GM21381 (cell line): Measurements from ENCODE around the gene ADAMTS2.

Experiments used
- ATAC-seq: cut with Tn5 transposase; IDR thresholded peaks from one replicate; pipeline ENCODE4 v1.9.1; 2021; ENCODE audit warnings: mild to moderate bottlenecking, moderate library complexity; ENCODE audit not compliant: unreplicated experiment

Gene ADAMTS2

DNA sequence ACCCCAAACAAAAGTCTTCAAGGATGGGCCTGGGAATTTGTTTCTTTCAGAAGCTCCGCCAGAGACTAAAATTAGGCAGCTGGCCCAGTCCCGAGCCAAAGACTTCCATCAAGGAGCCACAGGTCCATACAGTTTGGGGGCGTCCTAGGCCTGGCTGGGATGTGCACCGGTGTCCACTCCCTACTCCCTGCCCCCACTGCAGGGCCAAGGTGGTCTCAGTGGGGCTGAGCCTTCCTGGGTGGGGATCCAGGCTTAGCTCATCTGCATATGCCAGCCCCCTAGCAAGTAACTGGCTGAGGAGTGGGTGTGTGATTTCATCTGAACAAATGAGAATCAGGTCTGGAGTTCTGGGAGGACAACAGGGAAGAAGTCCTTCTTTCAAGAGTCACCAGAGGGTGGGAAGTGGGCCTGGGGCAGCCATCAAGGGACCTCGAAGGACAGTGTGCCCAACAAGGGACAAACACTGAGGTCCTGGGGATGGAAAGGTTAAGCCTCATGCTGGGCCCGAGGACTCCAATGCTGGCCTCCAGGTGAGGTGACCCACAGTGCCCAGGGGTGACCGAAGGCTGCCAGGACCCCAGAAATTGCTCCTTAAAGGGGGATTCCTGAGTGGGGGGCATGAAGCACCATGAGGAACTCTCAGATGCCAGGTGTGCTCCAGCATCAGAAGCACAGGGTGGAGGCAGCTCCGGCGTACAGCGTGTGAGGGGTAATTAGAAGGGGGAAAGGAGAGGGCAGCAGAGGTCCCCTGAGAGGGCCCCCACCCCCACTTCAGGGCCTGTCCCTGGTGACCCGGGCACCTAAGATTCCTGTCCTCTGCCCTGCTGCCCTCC, 193.8 kb downstream of the ADAMTS2 start:
- ATAC-seq = no peak

DNA sequence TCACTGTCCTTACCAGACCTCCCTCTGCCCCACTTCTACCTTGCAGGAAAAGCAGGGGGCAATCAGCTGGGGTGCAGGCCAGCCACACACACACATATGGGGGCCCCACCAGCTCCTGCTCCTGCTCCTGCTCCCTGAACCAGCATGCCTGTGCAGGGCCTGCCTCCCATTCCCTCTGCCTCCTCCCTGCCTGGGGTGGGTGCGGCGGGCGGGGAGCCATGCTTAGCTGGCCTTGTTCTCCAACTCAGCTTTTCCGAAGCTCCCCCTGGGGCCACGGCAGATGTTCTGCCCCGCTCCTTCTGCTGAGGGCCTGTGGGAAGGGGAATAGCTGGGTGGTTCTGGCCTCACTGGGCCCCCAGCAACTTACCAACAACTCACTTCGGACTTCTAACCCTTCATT, 195.2 kb downstream of the ADAMTS2 start:
- ATAC-seq = no peak

DNA sequence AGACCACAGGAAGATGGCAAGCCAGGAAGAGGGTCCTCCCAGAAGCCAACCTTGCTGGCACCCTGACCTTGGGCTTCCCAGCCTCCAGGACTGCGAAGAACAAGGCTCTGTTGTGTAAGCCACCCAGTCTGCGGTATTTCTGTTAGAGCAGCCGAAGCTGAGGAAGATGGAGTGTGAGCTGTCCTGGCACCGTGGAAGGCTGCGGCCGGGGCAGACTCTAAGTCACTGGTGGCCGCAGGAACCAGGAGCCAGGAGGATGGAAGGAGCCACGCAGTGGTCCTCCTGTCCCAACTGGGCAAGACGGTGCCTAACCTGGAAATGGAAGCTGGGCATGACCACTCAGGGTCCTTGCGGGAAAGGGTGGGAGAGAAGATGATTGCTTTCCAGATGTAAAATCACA, 196.0 kb downstream of the ADAMTS2 start:
- ATAC-seq = no peak

DNA sequence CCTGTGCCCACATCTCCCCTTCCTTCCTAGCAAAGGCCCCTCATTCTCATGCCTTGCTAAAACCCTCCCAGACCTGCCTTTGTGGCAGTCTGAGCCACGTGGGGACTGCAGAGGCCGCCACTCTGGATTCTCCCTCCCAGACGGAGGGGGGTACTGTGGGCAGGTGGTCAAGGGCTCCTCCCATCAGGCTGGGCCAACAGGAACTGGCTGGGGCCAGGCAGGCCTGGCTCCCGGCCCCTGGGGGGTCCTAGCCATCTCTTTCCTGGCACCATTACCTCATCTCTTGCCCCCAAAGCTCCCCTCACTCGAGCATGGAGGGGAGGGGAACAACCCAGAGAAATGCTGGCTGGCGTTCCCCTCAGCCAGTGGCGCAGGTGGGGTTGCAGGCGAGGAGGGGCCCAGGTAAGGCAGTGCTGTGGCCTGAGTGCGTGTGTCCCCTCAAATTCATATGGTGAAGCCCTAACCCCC, 196.5 kb downstream of the ADAMTS2 start:
- no peak for ATAC-seq

DNA sequence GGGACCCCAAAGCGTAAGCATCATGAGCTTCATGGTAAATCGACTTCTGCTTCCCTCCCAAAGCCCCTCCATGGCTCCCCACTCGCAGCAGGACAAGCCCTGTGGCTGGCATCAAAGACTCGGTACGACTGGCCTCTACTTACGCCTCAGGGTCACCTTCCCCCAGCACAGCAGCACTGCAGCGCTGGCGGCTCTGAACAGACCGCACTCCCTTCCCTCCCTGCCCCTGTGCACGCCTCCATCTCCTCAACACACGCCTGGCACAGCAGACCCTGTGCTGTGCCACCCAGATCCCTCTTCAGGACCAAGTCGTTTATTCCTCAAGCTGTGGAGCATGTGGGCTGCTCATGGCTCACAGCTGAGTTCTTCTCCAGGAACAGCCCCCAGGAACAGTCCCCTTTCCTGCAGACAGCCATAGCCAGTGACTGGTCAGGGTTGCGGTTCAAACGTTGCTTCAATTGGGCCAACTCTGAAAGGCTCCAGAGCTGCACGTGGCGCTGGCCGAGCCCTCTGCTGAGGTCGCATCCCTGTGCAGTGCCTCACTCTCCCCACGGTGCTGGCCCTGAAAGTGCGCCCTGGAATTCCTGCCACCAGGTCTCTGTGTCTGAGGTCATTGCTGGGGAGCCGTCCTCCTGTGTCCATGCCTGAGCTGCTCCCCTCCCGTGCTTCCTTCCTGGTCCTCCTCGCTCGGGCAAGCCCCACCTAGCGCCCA, 197.1 kb downstream of the ADAMTS2 start:
- no peak for ATAC-seq

DNA sequence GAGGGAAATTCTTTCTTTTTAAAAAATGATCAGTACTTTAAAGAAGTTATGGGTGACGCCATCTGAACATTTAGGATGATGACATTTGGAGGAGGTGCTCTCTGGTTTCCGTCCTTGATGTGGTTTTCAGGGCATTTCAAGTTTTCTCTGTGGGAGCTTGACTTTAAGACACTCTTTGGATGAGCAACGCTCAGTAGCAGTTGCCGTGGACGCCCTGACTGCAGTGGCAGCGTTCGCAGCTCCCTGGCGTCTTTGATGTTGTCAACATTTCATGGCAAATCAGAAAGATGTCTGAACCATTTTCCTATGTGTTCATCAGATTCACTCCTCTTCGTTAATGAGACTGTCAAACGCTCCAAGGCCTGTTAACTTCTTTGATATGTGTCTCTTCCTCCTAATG, 199.0 kb downstream of the ADAMTS2 start:
- ATAC-seq = no peak

DNA sequence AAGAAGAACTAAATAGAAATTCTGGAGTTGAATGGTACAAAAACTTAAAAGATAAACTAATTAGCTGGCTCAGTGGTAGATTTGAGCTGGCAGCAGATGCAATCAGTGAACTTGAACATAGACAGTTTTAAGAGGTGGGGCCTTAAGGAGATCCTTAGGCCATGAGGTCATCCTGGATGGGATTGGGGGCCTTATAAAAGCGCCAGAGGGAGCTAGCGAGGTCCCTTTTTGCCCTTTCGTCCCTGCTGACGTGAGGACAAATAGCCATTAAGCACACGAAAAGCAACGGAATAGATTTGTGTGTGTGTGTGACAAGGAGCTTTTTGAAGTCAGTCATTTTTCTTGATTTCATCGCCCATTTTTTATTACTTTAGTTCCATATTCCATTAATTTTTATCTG, 201.8 kb downstream of the ADAMTS2 start:
- ATAC-seq = no peak

DNA sequence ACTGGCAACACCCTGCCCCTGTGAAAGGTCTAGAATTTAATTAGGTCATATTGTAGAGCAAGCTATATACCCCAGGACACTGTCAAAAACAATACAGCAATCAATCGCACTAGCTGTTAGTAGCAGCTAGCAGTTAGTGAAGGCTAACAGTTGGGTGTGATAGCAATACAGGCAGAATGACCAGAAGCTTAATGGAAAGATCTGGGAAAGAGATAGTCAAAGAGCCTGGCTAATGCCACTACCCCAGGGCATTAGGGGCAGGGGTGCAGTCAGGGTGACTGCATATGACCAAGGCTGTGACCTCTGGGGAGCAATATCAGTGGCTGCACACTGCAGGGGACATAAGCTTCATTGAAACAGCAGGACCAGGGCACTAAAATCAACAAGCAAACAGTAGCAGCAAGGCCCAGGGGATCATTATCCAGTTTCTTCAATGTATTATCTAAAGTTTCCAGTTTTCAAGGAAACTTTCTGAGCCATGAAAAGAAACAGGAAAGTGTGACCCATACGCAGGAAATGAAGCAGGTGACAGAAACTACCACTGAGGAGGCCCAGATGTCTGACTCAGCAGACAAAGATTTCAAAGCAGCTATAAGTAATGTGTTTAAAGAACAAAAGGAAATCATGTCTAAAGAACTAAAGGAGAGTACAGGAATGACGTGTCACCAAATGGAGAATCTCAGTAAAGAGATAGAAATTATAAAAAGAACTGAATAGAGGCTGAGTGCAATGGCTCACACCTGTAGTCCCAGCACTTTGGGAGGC, 202.6 kb downstream of the ADAMTS2 start:
- ATAC-seq = no peak

DNA sequence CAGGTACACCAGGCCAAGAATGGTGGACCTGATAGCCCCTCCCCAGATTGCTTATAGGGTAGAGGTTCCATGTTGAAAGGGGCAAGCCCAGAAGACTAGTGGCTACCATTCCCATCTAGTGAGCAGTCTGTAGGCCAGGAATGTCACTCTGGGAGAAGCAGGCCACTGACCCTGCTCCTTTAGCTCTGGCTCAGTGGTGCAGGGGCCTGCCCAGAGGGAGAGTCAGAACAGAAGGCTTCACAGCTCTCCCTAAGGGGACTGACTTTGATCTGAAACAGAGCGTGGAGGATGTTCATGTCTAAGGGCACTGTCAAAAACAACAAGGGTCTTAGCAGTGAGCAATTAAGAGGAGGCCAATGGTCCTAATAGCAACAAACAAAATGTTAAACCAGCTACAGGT, 203.4 kb downstream of the ADAMTS2 start:
- no peak for ATAC-seq

DNA sequence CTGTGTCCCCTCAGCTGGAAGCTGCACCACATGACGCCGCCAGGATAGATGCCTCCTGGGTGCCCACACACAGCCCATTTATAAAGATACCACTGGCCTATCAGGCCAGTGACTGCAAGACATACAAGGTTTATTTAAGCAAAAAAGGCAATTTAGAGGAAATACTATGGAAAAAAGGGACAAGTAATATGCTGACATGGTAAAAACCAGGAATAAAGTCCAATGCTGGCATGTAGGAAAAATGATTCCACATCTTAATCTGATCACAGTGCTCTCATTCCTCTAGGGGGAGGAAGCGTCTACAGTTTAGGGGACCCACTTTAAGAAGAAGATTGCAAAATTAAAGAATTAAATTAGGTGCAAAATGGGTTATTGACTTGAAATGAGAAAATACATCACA, 205.0 kb downstream of the ADAMTS2 start:
- no peak for ATAC-seq

DNA sequence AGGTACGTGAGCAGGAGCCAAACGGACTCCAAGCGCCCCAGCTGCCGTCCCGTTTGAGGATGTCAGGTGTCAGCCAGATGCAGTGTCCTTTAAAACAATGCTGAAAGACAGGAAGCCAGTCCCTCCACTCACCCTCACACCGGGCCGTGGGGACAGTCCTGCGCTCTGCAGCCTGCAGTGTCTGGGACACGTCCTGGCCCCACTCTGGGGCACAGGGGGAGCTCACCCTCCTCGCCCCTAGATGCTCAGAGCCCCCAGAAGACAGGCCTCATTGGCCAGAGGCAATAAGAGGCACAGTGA, 205.4 kb downstream of the ADAMTS2 start:
- no peak for ATAC-seq

DNA sequence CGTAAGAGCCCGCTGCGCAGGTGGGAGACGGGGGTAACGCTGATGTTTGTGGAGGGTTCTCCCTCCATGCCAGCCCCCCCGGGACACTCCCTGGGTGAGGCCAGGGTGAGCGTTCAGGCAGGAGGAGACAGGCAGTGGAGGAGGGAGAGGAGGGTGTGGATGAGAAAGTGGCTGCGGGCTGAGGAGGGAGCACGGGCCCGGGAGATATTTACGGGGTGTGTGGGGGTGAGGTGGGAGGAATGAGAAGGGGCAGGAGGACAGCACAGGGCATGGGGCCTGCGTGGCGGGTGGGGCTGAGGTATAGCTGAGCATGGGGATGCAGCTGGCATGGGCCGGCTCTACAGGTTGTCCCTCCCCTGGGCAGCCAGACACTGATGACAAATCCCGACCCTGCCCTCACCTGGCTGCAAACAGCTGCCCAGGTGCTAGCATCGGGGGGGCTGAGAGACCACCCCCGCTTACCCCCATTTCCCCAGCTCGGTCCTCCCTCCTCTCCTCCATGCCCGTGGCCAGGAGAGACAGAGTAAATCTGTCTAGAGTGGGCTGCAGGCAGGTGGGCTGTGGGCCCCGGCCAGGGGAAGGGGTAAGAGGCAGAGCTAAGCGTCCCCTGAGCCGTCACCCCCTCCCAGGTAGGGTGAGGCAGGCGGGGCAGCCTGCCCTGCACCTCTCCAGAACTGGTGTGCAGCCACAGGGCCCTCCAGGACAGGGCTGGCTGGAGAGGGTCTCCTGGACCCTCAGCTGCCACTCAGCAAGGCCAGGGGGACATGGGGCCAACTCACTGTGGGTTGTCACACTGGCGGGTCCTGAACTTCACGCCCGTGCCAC, 205.9 kb downstream of the ADAMTS2 start:
- ATAC-seq = no peak

DNA sequence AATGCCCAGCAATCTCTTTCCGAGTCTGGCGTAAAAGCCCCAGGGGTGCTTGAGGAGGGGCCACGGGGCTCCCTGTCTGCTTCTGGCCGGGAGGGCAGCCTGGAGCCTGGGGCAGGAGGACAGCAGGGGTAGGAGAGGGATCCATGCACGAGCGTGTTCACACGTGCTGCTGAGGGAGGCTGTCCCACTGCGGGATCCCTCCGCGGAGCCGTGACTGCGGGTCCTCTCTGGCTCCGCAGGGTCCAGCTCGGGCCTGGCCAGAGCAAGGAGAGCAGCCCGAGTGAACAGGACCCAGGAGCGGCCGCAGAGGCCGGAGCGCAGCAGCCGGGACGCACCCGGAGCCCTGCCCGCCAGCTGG, 206.7 kb downstream of the ADAMTS2 start:
- ATAC-seq = no peak

DNA sequence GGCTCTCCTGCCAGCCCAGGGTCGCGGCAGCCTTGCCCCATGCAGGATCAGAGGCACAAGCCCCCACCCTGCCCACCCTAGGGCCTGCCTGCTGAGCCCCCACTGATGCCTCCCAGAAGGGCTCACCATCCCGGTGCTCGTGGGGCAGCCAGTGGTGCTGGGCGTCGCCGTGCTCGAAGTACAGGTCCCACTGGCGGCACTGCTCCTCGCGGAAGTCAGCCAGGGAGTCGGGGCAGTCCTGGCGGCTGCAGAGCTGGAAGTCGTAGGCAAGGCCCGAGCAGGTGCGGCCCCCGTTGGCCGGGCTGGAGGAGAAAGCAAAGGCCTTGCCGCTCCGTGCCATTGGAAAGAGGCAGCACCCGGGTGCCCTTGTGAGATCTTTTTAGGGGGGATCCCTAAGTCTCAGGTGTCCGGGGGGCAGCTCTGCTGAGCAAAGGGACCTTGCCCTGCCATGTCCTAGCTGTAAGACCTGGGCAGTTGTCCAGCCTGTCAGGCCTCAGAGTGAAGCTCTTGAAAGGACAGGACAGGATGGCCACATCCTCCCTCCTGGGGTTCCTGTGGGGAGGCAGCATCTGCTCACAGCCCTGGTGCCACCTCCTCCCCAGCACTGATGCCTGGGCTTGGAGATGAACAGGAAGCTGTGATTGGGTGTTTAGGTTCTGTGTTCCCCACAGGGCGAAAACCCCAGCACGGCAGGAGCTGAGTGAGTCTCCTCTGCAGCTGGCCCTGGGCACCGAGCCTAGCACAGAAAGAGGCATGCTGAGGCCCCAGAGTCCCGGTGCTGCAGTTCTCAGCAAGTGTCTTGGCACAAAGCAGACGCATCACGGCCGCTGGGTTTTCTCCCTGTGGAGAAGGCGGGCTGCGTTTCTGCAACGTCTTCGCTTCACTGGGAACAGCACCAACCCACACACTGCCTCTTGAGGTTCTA, 207.4 kb downstream of the ADAMTS2 start:
- no peak for ATAC-seq

DNA sequence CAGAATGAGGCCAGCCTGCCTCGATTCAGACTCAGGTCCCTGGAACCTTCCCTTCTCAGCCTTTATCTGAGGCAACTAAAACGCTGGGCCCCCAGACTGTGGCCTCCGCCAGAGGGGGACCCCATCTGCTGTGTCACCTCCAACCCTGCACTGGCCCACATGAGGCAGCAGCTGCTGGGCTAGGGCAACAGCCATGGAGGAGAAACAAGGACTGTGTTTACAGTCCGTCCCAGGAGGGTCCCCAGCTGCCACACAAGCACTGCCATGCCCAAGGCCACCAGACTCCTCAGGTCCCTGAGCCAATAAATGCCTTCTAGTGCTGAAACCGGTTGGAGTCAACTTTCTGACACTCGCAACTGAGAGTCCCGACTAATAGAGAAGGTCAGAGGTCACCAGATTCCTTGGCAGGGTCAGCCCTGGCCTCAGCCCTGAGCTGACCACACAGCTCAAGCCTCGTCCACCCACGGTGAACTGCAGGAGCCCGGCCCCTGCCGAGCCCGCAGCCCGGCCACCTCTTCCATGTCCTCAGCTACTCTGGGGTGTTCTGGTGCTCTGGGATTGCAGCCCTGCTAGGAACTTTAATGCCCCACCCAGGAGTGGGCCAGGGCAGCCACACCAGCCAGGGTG, 208.1 kb downstream of the ADAMTS2 start:
- no peak for ATAC-seq

DNA sequence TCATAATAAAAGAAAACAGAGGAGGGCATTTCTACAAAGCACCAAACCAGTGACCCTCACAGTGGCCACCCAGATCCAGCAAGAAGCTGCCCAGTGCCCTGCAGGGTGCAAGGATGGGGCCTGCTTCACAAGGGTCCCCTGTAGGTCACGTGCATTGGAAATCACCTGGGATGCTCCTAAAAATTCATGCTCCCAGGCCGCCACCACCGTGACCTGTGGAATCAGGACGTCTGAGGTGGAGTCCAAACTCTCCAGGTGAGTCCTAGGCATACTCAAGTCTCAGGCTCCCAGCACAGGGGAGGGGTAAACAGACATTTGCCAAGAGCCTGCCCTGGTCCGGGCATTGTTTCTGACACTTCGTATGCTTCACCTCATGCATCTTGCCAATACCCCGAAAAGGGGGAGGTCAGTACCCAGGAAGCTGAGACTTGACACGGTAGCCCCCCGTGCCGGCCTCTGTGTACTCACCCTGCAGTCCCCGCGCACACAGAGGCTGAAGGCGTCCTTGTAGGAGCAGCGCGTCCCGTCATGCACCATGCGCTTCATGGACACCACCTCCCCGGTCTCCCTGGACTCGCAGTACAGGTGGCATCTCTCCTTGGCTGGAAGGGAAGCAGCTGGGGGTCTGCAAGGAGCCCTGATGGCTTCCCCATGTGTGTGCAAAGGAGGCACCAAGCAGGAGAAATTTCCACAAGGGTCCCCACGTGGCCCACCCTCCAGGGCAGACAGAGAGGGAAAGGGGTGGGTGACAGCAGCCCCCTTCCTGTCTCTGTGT, 209.6 kb downstream of the ADAMTS2 start:
- no peak for ATAC-seq

DNA sequence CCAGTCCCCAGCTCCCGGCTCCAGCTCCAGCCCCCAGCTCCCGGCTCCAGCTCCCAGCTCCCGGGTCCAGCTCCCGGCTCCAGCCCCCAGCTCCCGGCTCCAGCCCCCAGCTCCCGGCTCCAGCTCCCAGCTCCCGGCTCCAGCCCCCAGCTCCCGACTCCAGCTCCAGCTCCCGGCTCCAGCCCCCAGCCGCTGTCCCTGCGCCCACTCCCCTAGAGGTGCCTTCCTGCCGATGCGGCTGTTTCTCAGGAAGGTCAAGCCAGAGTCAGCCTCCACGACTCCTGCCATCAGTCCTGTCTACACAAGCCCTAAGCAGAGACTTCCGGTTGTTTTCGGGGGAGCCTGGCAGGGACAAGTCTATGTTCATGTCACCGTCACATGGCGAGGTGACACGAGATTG, 210.3 kb downstream of the ADAMTS2 start:
- no peak for ATAC-seq

DNA sequence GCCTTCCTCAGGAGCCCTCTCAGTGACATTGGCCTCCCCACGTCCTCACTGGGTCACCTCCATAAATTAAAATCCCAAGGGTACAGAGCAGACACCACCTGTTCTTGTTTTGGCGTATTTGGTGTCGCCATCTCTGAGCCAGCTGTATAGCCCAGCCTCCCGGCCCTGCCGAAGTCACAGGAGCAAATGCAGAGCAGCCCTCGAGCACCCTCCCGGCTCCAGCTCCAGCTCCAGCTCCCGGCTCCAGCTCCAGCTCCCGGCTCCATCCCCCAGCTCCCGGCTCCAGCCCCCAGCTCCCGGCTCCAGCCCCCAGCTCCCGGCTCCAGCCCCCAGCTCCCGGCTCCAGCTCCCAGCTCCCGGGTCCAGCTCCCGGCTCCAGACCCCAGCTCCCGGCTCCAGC, 210.8 kb downstream of the ADAMTS2 start:
- ATAC-seq = no peak
